Tibial artery (tissue), 4 donors: ENCODE measurements around the gene SLC25A44.

Source experiments
- DNase-seq, 2 donors: peaks; one replicate each; pipeline ENCODE4 v3.0.0-alpha.2; 2019
- H3K27ac ChIP-seq, 2 donors: fragments of 200-600 bp; sonication (generic) in 1 of 2; 1 replicate in 1 of 2; 2 replicates in 1 of 2; pipeline ENCODE4 v1.5.1; 2018 to 2019; ENCODE audit warnings: mild to moderate bottlenecking in 1 of 2
- H3K27me3 ChIP-seq, 2 donors: fragments of 200-600 bp; sonication (generic) in 1 of 2; one replicate each; pipeline versions ENCODE4 v1.5.1 to v1.6.0; 2016 to 2019
- H3K36me3 ChIP-seq, 3 donors: fragments of 200-600 bp; sonication (generic) in 2 of 3; one replicate each; pipeline ENCODE4 v1.5.1; 2016 to 2019; ENCODE audit warnings: mild to moderate bottlenecking in 2 of 3
- H3K4me1 ChIP-seq, 4 donors: fragments of 200-600 bp; sonication (generic) in 2 of 4; 1 replicate in 3 of 4; 2 replicates in 1 of 4; pipeline ENCODE4 v1.5.1; 2016 to 2019
- H3K4me3 ChIP-seq, 2 donors: fragments of 200-600 bp; sonication (generic) in 1 of 2; 1 replicate in 1 of 2; 2 replicates in 1 of 2; pipeline ENCODE4 v1.5.1; 2018 to 2019; ENCODE audit warnings: mild to moderate bottlenecking in 2 of 2
- H3K9me3 ChIP-seq, 3 donors: fragments of 200-600 bp; sonication (generic) in 1 of 3; one replicate each; pipeline ENCODE4 v1.5.1; 2016 to 2019
- CTCF ChIP-seq, 2 experiments: fragments of 200-600 bp in 1 of 2; fragments of 450-650 bp in 1 of 2; IDR thresholded peaks; one replicate each; pipeline ENCODE4 v1.5.1; 2017 to 2019; ENCODE audit warnings: antibody characterized with exemption in 2 of 2, mild to moderate bottlenecking in 1 of 2, moderate library complexity in 1 of 2
- intact Hi-C: fragments of 100-400 bp; cut with DNase I; formaldehyde crosslinking; loops from one replicate; pipeline ENCODE4 v1.15.0; 2023; ENCODE audit warnings: low total_unique reads

SLC25A44 gene

GRCh38 chr1:156248323-156248683 lies 54.4 kb downstream of the SLC25A44 start:
- no peak for DNase-seq
- TF ChIP-seq CTCF (IDR thresholded peaks at IDR 0.05) = no peak
- intact Hi-C loops = no loop called here
- no peak overlapping the region for H3K4me3 ChIP-seq
- H3K27ac ChIP-seq = no peak overlapping the region
- H3K36me3 ChIP-seq = peaks cover 32 to 43% (median 41%) of the 10 kb centered on the region in 3 donors
- no peaks in the 10 kb centered on the region for H3K9me3 ChIP-seq
- H3K4me1 ChIP-seq = peaks cover 0 to 34% (median 18%) of the 10 kb centered on the region in 4 donors
- H3K27me3 ChIP-seq = peaks cover 6 to 28% of the 10 kb centered on the region in 2 donors

GRCh38 chr1:156249593-156249992 lies 55.7 kb downstream of the SLC25A44 start:
- intact Hi-C loops = no loop called here
- Histone ChIP-seq H3K4me1 (peaks cover 0 to 34% (median 18%) of the 10 kb centered on the region in 4 donors), H3K9me3 (no peaks in the 10 kb centered on the region), H3K4me3 (no peak overlapping the region), H3K36me3 (peaks cover 43 to 56% (median 53%) of the 10 kb centered on the region in 3 donors), H3K27me3 (peaks cover 6 to 22% of the 10 kb centered on the region in 2 donors), H3K27ac (no peak overlapping the region)
- DNase-seq = no peak
- no peak for TF ChIP-seq CTCF (IDR thresholded peaks at IDR 0.05)

GRCh38 chr1:156251527-156251926 lies 57.6 kb downstream of the SLC25A44 start:
- H3K36me3 ChIP-seq = peaks cover 58 to 75% (median 73%) of the 10 kb centered on the region in 3 donors
- no peak overlapping the region for H3K4me3 ChIP-seq
- DNase-seq = no peak
- H3K9me3 ChIP-seq = no peaks in the 10 kb centered on the region
- TF ChIP-seq CTCF (IDR thresholded peaks at IDR 0.05) = no peak
- intact Hi-C loops = no loop called here
- H3K27ac ChIP-seq = no peak overlapping the region
- H3K27me3 ChIP-seq = peaks cover 0 to 2% of the 10 kb centered on the region in 2 donors
- H3K4me1 ChIP-seq = peaks cover 0 to 18% (median 10%) of the 10 kb centered on the region in 4 donors

GRCh38 chr1:156253634-156254033 lies 59.7 kb downstream of the SLC25A44 start:
- no peak overlapping the region for H3K4me3 ChIP-seq
- intact Hi-C loops = no loop called here
- no peak overlapping the region for H3K27ac ChIP-seq
- no peak for TF ChIP-seq CTCF (IDR thresholded peaks at IDR 0.05)
- H3K4me1 ChIP-seq = no peaks in the 10 kb centered on the region
- no peak for DNase-seq
- H3K27me3 ChIP-seq = no peaks in the 10 kb centered on the region
- no peaks in the 10 kb centered on the region for H3K9me3 ChIP-seq
- peaks cover 71 to 96% (median 94%) of the 10 kb centered on the region in 3 donors for H3K36me3 ChIP-seq

GRCh38 chr1:156257711-156258110 lies 63.8 kb downstream of the SLC25A44 start:
- DNase-seq = no peak
- intact Hi-C loops = no loop called here
- H3K36me3 ChIP-seq = peaks cover 76 to 100% (median 99%) of the 10 kb centered on the region in 3 donors

More at GRCh38 chr1:156257711-156258110, 63.8 kb downstream of the SLC25A44 start:
- Histone ChIP-seq H3K4me1 (no peaks in the 10 kb centered on the region), H3K9me3 (no peaks in the 10 kb centered on the region), H3K4me3 (no peak overlapping the region), H3K27ac (no peak overlapping the region), H3K27me3 (no peaks in the 10 kb centered on the region)
- TF ChIP-seq CTCF (IDR thresholded peaks at IDR 0.05) = no peak
